ENCODE results near the gene GPR157. TPM values are rescaled to one million over a fixed set of nuclear protein-coding genes. Genes with fewer than 3 reads are reported as not detected.

GPR157 gene
- total and polyA plus RNA-seq, 2 experiments from 2014 or later = 0.81 to 3.9 TPM

- no peaks in the 10 kb centered on the region for H3K27me3 ChIP-seq (ENCODE audit: insufficient read depth)
- peaks cover 17% of the 10 kb centered on the region for H3K36me3 Mint-ChIP-seq (ENCODE audit: low read depth)
- peaks cover 4% of the 10 kb centered on the region for H3K27me3 Mint-ChIP-seq (ENCODE audit: insufficient read depth, low read depth, poor library complexity)
- peaks cover 96% of the 10 kb centered on the region for H3K79me2 ChIP-seq (replicated peaks; ENCODE audit: insufficient read depth)
- peaks cover 20% of the 10 kb centered on the region; the same call in 1 of the 2 replicates for H4K20me1 ChIP-seq (replicated peaks; ENCODE audit: insufficient read depth)
- ATAC-seq (no peak), DNase-seq (ENCODE audit: low spot score) (no peak)
- no peak overlapping the region for H3K4me3 ChIP-seq
- no peaks in the 10 kb centered on the region for H3K9me3 Mint-ChIP-seq
- H3K4me2 ChIP-seq = no peak overlapping the region
- H3K4me1 ChIP-seq (ENCODE audit: insufficient read depth) = peaks cover 24% of the 10 kb centered on the region
- H2AFZ ChIP-seq = no peak overlapping the region
- no peak overlapping the region for H3K27ac Mint-ChIP-seq
- H3K4me3 Mint-ChIP-seq = no peak overlapping the region
- H3K4me1 Mint-ChIP-seq = peaks cover 47% of the 10 kb centered on the region
- no peaks in the 10 kb centered on the region for H3K9me2 ChIP-seq (ENCODE audit: insufficient read depth)
- no peaks in the 10 kb centered on the region for H3F3A ChIP-seq (replicated peaks; ENCODE audit: low read depth)
- H3K27ac ChIP-seq (ENCODE audit: low read depth) = no peak overlapping the region
- TF ChIP-seq POLR2AphosphoS5 (IDR thresholded peaks at IDR 0.05; ENCODE audit: low read depth) (no peak), ZNF331 (CRISPR knock-in tag; IDR thresholded peaks at IDR 0.05; ENCODE audit: low read depth) (no peak), CREB1 (CRISPR knock-in tag; IDR thresholded peaks at IDR 0.05; ENCODE audit: low read depth) (no peak), CTCF (conservative IDR thresholded peaks at IDR 0.05; ENCODE audit: low read depth in 2 of 2) (no peak), ETS1 (IDR thresholded peaks at IDR 0.05) (no peak), JUNB (IDR thresholded peaks at IDR 0.05; ENCODE audit: unreplicated experiment) (no peak), STAT1 (IDR thresholded peaks at IDR 0.05; ENCODE audit: unreplicated experiment) (no peak), ZNF462 (CRISPR knock-in tag; IDR thresholded peaks at IDR 0.05) (no peak), REST (IDR thresholded peaks at IDR 0.05; ENCODE audit: unreplicated experiment) (no peak), NANOG (IDR thresholded peaks at IDR 0.05; ENCODE audit: borderline replicate concordance) (no peak), ZNF114 (CRISPR knock-in tag; IDR thresholded peaks at IDR 0.05) (no peak), EZH2 (IDR thresholded peaks at IDR 0.05; ENCODE audit: low read depth, unreplicated experiment) (no peak), EZH2phosphoT487 (IDR thresholded peaks at IDR 0.05; ENCODE audit: unreplicated experiment) (no peak)
- H3K36me3 ChIP-seq (ENCODE audit: insufficient read depth) = no peaks in the 10 kb centered on the region
Measured at GRCh38 chr1:9166289-9167235, 37.7 kb upstream of the GPR157 start.
